HTERT RPE-1 (cell line): ENCODE results near the gene PPP1R9B.

Experiments
- in situ Hi-C: fragments of 300-500 bp; cut with MboI; formaldehyde crosslinking; loops from 4 replicates; pipeline ENCODE4 v1.14.3; 2020; ENCODE audit warnings: low sequenced_read_pairs

Gene PPP1R9B

DNA sequence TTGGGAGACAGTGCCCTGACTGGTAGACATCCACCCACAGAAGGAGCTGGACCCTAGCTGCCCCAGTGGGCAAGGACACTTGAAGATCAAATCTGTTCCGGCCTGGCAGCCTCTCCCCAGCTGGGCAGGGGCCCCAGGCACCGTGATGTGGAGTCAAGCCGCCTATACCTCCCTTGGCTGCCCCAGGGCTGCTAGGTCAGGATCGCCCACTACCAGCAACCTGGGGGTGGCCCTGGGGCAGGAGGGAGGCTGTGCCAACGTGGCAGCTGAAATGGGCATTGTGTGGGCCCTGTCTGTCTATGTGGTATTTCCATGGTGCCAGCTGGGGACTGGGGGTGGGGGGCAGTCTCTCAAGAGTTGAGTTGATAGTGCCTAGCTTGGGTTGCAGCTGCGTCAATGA, 54.4 kb downstream of the PPP1R9B start:
- in situ Hi-C loops, result no loop called here

DNA sequence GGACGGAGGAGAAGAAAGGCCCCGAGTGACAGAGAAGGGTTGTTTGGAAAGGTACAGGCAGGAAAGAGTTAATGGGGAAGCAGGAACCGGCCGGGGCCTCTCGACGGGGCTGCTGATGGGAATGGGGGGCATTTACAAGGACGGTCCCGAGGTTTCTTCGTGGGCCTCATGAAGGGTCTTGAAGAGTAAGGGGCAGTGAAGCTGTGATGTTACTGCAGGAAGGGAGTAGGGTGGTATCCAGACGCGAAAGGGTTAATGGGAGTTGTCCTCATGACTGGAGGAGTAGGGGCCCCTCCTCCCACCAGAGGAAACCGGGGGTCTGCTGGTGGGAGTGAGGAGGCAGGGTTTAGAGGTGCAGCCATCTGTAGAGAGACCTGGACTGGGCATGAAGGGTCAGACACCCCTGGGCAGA, 54.8 kb downstream of the PPP1R9B start:
- in situ Hi-C loops, result no loop called here

DNA sequence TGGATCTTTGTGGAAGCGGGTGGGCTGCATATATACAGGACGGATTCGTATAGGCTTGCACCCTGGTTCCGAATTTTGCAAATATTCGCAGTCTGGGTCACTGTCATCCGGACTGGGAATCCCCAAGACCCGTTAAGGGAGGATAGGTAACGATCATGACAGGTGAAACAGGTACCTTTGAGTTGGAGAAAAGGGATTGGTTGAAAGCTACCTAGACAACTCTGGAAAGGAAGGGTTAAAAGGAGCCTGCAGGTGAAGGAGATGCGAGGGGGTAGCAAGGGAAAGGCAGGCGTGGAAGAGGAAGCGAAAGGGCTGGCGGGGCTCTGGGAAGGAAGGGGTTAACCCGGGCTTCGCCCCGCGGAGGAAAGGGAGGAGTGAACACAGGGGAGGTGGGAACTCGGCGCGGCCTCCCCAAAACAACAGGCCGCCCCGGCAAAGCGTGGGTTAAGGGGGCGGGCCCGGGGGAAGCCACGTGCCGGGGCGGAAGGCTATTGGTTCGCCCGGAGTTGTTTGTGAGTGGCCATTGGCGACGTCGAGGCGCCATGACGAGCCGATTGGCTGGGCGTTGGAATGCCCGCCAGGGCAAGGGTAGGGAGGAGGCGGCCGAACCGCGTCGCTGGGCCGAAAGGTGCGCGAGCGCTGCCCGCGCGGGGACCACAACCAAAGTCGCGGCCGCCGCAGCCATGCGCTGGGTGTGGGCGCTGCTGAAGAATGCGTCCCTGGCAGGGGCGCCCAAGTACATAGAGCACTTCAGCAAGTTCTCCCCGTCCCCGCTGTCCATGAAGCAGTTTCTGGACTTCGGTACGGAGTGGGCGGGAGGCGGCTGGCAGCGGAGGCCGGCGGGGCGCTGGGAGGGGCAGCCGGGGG, 55.5 kb downstream of the PPP1R9B start, which contains the start of gene PDK2:
TSS of gene PDK2 (plus strand) at position 599 of the 867 bp plus-strand sequence. CDS start at position 684, 85 bp downstream.
- in situ Hi-C loops, result no loop called here

DNA sequence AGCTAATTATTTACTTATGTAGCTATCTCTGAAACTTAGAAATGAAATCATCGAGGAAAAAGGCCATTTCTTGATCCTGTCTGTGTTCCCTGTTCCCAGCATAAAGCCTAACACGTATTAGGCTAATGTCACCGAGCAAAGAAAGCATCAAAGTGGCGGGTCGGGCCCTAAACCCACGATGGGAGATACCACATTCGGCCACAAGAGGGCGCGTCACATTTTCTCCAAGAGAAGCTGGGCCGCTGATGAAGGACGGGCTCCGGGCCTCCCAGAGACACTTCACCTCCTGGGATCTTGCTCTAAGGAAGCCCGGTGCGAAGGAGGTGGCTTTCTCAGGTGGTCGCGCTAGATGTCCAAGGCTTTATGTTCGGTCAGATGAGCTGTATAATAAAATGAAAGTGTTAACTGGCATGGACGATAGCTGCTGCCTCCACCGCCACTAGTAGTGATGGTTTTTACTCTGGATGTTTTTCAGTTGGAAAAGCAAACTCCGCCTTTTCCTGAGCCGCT, 56.2 kb downstream of the PPP1R9B start:
- in situ Hi-C loops, result no loop called here

DNA sequence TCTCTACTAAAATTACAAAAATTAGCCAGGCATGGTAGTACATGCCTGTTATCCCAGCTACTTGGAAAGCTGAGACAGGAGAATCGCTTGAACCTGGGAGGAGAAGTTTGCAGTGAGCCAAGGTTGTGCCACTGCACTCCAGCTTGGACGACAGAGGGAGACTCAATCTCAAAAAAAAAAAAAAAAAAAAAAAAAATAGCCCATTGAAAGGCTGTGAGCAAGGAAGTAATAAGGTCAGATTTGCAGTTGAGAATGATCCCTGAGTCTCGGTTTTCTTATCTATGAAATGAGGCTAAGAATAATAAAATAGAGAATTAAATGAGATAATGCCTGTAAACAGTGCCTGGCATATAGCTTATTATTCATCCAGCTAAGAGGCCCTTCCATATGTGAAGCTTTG, 56.7 kb downstream of the PPP1R9B start:
- in situ Hi-C loops, result no loop called here

DNA sequence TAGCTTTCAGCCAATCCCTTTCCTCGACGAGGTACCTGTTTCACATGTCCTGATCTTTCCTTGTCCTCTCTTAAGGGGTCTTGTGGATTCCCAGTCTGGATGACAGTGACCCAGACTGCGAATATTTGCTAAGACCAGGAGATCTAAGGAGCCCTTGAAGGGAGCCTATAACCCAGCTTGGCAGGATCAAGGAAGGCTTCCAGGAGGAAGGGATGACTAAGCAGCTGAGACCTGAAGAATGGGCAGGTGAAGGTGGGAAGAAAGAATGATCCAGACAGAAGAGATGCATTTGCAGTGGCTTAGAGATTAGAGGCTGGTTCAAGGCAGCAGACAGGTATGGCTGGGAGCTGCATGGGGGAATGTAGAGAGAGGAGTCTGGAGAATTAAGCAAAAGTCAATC, 57.2 kb downstream of the PPP1R9B start:
- in situ Hi-C loops, result no loop called here

DNA sequence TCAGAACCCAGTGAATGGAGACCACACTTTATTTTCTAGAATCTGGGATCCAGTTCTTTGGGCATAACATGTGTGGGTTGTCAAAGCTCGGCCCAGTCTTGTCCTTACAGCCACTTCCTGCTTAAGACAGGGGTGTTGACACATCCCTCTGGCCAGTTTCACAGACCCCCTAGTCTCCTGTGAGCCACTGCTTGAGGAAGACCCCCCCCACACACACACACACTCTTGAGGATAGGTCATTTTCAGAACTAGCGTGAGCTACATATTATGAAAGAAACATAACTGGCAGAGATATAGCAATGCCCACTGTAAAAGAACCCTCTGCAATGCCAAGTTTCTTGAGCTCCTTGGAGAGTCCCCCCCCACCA, 58.6 kb downstream of the PPP1R9B start:
- in situ Hi-C loops, result no loop called here

DNA sequence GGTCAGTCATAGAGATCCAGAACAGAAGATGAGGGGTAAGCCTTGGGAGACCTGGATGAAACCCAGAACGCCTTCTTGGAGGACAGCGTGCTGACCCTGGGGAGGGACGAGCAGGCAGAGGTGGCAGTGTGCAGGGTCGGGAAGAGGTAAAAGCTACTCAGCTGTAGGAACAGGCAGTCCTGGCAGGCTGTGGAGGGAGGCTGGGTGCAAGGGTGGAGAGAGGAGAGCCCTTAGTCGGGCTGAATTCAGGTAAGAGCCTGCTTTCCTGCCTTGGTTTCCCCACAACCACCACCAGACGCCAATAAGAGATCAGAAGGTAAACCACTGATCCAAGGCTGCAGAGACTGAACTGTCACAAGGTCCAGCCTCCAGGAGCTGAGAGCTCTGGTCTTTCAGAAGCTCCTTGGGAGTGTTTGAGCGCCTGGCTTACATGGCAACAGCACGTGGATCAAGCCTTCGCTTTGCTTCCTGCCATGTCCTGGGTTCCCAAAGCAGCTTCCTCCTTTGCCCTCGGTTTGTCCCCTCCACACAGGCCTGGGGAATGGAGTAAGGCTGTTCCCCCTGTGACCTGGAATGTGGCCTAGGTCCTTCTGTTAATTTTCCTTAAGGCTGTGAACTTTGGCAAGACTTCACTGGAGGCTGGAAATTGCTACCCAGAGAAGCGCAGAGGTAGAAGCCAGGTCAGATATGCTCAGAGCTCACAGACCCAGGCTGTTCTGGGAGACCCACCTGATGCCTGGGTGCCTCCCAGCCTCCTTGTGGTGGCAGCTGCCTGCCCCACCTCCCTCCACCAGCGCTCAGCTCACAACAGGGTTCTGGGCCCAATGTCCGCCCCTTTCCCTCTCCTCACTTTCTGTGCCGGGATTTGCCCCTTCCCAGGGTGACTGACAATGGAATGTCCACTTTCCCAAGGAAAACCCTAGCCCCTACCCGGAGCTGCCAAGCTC, 59.2 kb downstream of the PPP1R9B start:
- in situ Hi-C loops, result no loop called here

DNA sequence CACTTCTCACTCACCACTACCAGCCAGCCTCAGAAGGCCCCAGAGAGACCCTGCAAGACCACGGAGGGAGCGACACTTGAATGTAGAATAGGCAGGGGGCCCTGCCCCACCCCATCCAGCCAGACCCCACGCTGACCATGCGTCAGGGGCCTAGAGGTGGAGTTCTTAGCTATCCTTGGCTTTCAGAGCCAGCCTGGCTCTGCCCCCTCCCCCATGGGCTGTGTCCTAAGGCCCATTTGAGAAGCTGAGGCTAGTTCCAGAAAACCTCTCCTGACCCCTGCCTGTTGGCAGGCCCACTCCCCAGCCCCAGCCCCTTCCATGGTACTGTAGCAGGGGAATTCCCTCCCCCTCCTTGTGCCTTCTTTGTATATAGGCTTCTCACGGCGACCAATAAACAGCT, 60.4 kb downstream of the PPP1R9B start:
- in situ Hi-C loops, result no loop called here

DNA sequence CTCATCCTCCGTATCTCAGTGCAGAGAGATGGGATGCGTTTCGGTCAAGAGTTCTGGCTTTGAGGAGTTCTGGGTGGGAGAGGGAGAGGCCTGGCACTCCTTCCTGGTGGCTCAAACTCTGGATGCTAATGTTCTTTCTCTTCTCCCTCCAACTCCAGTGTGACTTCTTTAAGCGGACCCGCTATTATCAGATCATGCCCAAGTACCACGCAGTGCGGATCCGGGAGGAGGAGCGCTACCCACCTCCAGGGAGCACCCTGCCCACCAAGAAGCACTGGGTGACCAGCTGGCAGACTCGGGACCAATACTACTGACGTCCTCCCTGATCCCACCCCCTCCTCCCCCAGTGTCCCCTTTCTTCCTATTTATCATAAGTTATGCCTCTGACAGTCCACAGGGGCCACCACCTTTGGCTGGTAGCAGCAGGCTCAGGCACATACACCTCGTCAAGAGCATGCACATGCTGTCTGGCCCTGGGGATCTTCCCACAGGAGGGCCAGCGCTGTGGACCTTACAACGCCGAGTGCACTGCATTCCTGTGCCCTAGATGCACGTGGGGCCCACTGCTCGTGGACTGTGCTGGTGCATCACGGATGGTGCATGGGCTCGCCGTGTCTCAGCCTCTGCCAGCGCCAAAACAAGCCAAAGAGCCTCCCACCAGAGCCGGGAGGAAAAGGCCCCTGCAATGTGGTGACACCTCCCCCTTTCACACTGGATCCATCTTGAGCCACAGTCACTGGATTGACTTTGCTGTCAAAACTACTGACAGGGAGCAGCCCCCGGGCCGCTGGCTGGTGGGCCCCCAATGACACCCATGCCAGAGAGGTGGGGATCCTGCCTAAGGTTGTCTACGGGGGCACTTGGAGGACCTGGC, 61.3 kb downstream of the PPP1R9B start:
- in situ Hi-C loops, result no loop called here

DNA sequence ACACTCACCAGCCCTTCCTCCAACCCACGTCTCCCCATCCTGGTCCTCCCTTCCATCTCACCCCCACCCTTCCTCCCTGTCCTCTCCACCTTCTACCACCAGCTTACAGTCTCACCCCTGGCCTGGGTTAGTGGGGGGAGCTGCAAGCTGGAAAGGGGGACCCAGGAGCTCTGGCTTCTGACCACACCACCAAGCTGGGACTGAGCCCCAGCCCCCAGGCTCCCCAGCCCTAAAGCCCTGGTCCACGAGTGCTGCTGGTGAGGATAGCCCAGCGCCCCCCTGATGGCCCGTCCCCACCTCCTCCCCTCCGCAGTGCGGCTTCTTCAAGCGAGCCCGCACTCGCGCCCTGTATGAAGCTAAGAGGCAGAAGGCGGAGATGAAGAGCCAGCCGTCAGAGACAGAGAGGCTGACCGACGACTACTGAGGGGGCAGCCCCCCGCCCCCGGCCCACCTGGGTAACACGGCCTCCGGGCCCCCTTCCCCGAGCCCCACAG, 62.5 kb downstream of the PPP1R9B start:
- in situ Hi-C loops, result no loop called here

DNA sequence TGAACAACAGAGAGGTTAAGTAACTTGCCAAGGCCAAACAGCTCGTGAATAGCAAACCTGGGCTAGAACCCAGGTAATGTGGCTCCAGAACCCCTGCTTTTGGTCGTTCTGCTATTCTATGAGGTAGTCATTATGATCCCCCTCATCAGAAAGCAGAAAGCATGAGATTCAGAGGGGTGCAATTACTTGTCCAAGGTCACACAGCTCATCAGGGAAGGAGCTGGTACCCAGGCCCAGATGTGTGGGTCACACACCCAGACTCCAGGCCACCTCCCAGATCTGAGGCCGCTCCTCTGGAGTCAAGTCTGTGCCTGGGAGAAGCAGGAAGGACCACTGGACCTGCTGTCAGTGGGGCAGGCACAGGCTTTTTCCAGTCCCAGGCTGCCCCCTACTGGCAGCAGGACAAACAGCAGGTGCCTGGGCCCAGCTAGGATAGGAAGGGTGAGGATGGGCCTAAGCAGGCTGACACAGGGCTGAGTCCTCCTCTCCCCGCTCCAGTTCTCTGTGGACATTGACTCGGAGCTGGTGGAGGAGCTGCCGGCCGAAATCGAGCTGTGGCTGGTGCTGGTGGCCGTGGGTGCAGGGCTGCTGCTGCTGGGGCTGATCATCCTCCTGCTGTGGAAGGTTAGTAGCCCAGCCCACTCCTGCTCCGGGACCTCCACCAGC, 63.1 kb downstream of the PPP1R9B start:
- in situ Hi-C loops, result no loop called here
